ENCODE data around the gene GPR180. TPM values are rescaled to one million over a fixed set of nuclear protein-coding genes. Genes with fewer than 3 reads are reported as not detected.

GPR180 gene
- total and polyA plus RNA-seq, 8 donors = 1.0 to 3.2 (median 2.3) TPM

- no peak for FAIRE-seq
Measured at GRCh38 chr13:94599877-94600276, 1.8 kb upstream of the GPR180 start.

GRCh38 chr13:94602467-94602866 lies 810 bp downstream of the GPR180 start:
- peak overlapping the region in 2 of 4 donors; percentile 87 to 91 for H3K27ac ChIP-seq
- no peaks in the 10 kb centered on the region for H3K36me3 ChIP-seq
- DNase-seq (no peak), ATAC-seq (no peak), FAIRE-seq (no peak)
- no peaks in the 10 kb centered on the region for H3K9me3 ChIP-seq
- no peaks in the 10 kb centered on the region for H3K27me3 ChIP-seq
- no peak for TF ChIP-seq CTCF (IDR thresholded peaks at IDR 0.05)
- 20 to 21% methylated on average over 1 of the region's 1 CpG for WGBS, 2 donors
- peaks cover 0 to 12% (median 3%) of the 10 kb centered on the region in 3 donors for H3K4me1 ChIP-seq
- intact Hi-C loops (cut with DNase I) = no loop called here
- peak overlapping the region; percentile 69 to 98 (median 91) for H3K4me3 ChIP-seq

More at GRCh38 chr13:94599877-94600276, 1.8 kb upstream of the GPR180 start:
- ATAC-seq = no peak
- H3K4me1 ChIP-seq = peaks cover 3 to 13% (median 6%) of the 10 kb centered on the region in 3 donors
- H3K9me3 ChIP-seq = no peaks in the 10 kb centered on the region
- H3K27me3 ChIP-seq = no peaks in the 10 kb centered on the region
- 80 to 83% methylated on average over 3 of the region's 3 CpGs for WGBS, 2 donors
- no peak for TF ChIP-seq CTCF (IDR thresholded peaks at IDR 0.05)
- intact Hi-C loops (cut with DNase I) = no loop called here
- no peak overlapping the region for H3K4me3 ChIP-seq
- H3K27ac ChIP-seq = no peak overlapping the region
- DNase-seq = no peak
- H3K36me3 ChIP-seq = no peaks in the 10 kb centered on the region

- 81 to 87% methylated on average over 4 of the region's 4 CpGs for WGBS, 2 donors
Measured at GRCh38 chr13:94607056-94607455, 5.4 kb downstream of the GPR180 start.

GRCh38 chr13:94607939-94608338 lies 6.3 kb downstream of the GPR180 start:
- no peak overlapping the region for H3K4me3 ChIP-seq
- H3K36me3 ChIP-seq = peaks cover 0 to 3% (median 0%) of the 10 kb centered on the region in 3 donors
- intact Hi-C loops (cut with DNase I) = no loop called here
- 56 to 58% methylated on average over 3 of the region's 3 CpGs for WGBS, 2 donors
- no peaks in the 10 kb centered on the region for H3K9me3 ChIP-seq
- DNase-seq (no peak), ATAC-seq (no peak), FAIRE-seq (no peak)
- H3K27ac ChIP-seq = no peak overlapping the region
- no peaks in the 10 kb centered on the region for H3K27me3 ChIP-seq
- TF ChIP-seq CTCF (IDR thresholded peaks at IDR 0.05) = no peak
- peaks cover 0 to 8% (median 0%) of the 10 kb centered on the region in 3 donors for H3K4me1 ChIP-seq

More at GRCh38 chr13:94607056-94607455, 5.4 kb downstream of the GPR180 start:
- DNase-seq = no peak
- ATAC-seq = no peak
- TF ChIP-seq CTCF (IDR thresholded peaks at IDR 0.05) = no peak
- no peaks in the 10 kb centered on the region for H3K27me3 ChIP-seq
- intact Hi-C loops (cut with DNase I) = no loop called here
- no peak overlapping the region for H3K27ac ChIP-seq
- peaks cover 0 to 12% (median 3%) of the 10 kb centered on the region in 3 donors for H3K4me1 ChIP-seq
- no peak for FAIRE-seq
- H3K4me3 ChIP-seq = no peak overlapping the region
- H3K9me3 ChIP-seq = no peaks in the 10 kb centered on the region
- peaks cover 0 to 2% (median 0%) of the 10 kb centered on the region in 3 donors for H3K36me3 ChIP-seq

GRCh38 chr13:94608586-94608985 lies 6.9 kb downstream of the GPR180 start:
- FAIRE-seq (no peak), DNase-seq (no peak), ATAC-seq (no peak)
- no peak for TF ChIP-seq CTCF (IDR thresholded peaks at IDR 0.05)
- intact Hi-C loops (cut with DNase I) = no loop called here
- no peak overlapping the region for H3K4me3 ChIP-seq
- no peaks in the 10 kb centered on the region for H3K27me3 ChIP-seq
- H3K27ac ChIP-seq = no peak overlapping the region
- peaks cover 0 to 3% (median 0%) of the 10 kb centered on the region in 3 donors for H3K36me3 ChIP-seq
- no peaks in the 10 kb centered on the region for H3K9me3 ChIP-seq
- peaks cover 0 to 2% (median 0%) of the 10 kb centered on the region in 3 donors for H3K4me1 ChIP-seq
- 34 to 45% methylated on average over 1 of the region's 1 CpG for WGBS, 2 donors
